Measurements from ENCODE around the gene NTHL1.
"Not testable (repeated sequence)": the region's sequence is repeated elsewhere in the genome, so short reads cannot be mapped to it uniquely, and the experiment has no call there.

NTHL1 gene

DNA sequence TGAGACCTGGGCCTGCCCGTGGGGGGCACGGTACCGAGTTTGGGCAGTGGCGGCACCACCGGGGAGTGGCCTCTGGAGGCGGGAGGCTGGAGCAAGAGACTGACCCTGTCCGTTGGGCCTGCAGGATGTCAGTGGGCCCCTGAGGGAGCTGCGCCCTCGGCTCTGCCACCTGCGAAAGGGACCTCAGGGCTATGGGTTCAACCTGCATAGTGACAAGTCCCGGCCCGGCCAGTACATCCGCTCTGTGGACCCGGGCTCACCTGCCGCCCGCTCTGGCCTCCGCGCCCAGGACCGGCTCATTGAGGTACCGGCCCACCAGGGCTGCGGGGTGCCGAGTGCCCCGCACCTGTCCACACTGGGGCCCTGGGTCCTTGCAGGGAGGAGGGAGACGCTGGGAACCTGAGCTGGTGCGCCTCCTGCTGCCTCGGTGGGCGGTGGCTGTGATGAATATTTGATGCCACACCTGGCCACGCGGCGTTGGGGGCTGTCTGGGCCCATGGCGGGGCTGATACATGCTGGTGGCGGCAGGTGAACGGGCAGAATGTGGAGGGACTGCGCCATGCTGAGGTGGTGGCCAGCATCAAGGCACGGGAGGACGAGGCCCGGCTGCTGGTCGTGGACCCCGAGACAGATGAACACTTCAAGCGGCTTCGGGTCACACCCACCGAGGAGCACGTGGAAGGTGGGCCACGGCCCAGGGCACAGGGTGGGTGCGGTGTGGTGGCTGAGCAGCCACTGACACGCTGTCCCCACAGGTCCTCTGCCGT is 11.3 kb downstream of the NTHL1 start:
- CTCF ChIA-PET = no interaction called here
- H3K9me3 Mint-ChIP-seq = no peaks in the 10 kb centered on the region
- DNase-seq = no peak
- H3K27me3 Mint-ChIP-seq = peaks cover 14% of the 10 kb centered on the region
- H3K27ac Mint-ChIP-seq = no peak overlapping the region
- H3K4me3 Mint-ChIP-seq = no peak overlapping the region
- no peaks in the 10 kb centered on the region for H3K4me1 Mint-ChIP-seq
- H3K36me3 Mint-ChIP-seq = no peaks in the 10 kb centered on the region

DNA sequence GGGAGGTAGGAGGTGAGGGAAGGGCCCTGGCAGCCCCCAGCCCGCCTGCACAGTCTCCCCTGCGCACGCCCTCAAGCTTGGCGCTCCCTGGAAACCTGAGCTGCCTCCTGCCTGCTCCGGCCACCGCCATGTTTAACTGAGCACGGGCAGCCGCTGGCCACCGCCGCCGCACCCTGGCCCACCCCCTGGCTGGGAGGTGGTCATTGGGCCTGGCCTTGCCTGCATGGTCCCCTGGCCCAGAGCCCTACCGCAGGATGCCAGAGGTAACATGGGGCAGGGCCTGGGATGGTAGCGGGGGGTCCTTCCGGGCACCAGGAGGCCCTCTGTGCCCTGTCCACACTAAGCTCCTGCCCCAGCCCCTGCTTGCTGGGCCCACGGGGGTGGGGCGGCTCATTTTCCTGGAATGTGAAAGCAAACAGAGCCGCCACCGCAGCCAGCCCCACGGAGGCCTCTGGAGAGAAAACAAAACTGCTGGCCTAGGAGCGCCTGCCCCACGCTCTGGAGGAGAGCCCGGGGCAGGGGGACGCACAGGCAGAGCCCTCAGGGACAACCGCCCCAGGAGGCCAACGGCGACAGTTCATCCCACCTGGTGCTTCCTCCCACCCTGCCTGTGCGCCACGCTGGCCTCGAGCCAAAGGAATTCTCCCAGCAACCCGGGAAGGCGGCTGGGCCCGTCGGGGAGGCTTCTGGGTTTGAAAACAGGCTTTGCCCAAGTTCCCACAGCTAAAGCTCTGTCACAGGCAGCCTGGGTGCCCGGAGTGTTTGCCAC is 12.0 kb downstream of the NTHL1 start:
- Mint-ChIP-seq H3K9me3 (no peaks in the 10 kb centered on the region), H3K4me3 (no peak overlapping the region), H3K4me1 (no peaks in the 10 kb centered on the region)

DNA sequence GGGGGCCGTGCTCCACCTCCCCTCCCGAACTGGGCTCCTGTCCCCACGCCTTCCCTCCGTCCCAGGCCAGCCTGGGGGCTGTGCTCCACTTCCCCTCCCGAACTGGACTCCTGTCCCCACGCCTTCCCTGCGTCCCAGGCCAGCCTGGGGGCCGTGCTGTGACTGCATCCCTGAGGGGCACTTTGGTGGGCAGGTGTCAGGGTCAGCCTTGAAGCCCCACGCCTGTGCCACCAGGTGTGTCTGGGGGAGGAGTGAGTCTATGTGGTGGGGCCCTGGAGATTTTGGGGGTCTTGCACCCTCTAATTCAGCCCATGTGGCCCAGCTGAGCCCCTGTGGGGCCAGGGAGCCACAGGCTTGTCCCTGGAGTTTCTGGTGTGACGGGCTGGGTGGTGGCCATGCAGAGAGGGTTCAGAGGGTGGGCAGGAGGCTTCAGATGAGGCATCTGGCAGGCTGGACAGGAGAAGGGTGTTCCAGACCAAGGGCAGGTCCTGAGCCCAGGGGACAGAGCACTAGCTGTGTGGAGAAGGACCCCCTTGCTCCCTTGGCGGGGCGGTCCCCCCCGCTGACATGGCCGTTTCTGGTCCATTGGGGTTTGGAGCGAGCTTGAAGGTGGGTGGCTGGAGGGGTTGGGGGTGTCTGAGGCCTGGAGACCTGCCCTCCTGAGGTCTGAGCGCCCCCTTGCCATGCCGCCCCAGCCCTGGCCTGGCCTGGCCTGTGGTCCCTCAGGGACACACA is 12.8 kb downstream of the NTHL1 start:
- DNase-seq = no peak
- H3K36me3 Mint-ChIP-seq = no peaks in the 10 kb centered on the region
- CTCF ChIA-PET = no interaction called here
- no peak overlapping the region for H3K27ac Mint-ChIP-seq
- H3K4me1 Mint-ChIP-seq = no peaks in the 10 kb centered on the region
- no peaks in the 10 kb centered on the region for H3K9me3 Mint-ChIP-seq
- H3K27me3 Mint-ChIP-seq = peaks cover 23% of the 10 kb centered on the region
- no peak overlapping the region for H3K4me3 Mint-ChIP-seq

More for the DNA sequence above, 12.0 kb downstream of the NTHL1 start:
- CTCF ChIA-PET = no interaction called here
- no peak overlapping the region for H3K27ac Mint-ChIP-seq
- peaks cover 18% of the 10 kb centered on the region for H3K27me3 Mint-ChIP-seq
- DNase-seq = no peak
- H3K36me3 Mint-ChIP-seq = no peaks in the 10 kb centered on the region

DNA sequence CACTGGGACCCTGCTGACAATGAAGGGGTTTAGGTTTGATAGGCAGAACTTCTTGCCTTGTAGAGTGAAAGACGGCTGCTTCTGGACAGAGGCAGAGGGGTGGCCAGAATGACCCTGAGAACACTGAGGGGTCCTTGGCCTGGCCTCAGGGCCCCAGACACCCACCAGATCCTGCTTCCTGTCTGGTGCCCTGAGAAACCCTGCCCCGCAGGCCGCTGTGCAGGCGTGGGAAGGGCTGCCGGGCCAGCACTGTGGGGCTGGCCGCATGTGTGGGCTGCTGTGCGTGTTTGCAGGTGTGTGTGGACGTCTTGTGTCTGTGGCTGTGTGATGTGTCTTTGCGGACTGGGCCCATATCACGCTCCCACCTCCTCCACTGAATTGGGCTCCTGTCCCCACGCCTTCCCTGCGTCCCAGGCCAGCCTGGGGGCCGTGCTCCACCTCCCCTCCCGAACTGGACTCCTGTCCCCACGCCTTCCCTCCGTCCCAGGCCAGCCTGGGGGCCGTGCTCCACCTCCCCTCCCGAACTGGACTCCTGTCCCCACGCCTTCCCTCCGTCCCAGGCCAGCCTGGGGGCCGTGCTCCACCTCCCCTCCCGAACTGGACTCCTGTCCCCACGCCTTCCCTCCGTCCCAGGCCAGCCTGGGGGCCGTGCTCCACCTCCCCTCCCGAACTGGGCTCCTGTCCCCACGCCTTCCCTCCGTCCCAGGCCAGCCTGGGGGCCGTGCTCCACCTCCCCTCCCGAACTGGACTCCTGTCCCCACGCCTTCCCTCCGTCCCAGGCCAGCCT is 13.5 kb downstream of the NTHL1 start:
- CTCF ChIA-PET, DNase-seq, H3K9me3 Mint-ChIP-seq, H3K36me3 Mint-ChIP-seq, H3K27ac Mint-ChIP-seq, H3K4me3 Mint-ChIP-seq, H3K4me1 Mint-ChIP-seq: not testable (repeated sequence)
- H3K27me3 Mint-ChIP-seq = peaks cover 28% of the 10 kb centered on the region

DNA sequence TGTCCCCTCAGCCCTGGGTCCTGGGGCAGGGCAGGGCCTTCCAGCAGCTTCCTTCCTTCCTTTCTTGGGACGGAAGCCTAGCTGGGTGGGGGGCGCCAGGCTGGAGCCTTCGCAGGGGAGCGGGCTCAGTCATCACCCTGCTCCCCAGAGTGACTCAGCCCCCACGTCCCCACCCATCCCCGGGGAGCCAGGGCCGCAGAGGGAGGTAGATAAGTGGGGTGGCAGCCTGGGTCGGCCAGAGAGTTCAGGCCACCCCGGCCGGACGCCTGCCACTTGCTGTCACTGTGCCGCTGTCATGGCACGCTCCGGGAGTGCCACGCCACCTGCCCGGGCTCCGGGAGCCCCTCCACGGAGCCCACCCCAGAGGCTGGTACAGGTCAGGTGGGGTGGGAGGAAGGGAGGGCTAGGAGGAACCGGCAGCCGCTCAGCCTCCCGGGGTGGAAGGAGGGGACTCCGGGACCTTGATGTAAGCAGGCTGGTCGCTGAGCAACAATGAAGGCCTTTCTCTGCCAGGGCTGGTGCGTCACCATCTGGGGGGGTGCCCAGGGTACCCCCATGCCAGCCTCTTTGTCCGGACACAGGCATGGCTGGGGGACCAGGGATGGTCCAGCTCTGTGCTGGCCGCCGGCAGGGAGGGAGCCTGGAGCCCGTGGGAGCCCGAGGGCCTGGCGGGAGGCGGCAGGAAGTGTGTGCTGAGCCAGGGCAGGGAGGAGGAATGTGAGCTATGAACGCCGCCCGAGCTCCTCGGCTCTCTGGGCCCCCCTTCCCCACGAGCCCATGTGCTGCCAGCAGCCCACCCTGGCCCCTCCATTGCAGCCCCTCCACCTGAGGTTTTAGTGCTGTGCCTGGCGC is 14.4 kb downstream of the NTHL1 start:
- H3K36me3 Mint-ChIP-seq = no peaks in the 10 kb centered on the region
- CTCF ChIA-PET = interaction anchor here (1.1 kb wide), 1 partner anchor 107 kb away, joined by 3 read pairs; no protein-coding TSS in a partner anchor
- H3K4me3 Mint-ChIP-seq = no peak overlapping the region

DNA sequence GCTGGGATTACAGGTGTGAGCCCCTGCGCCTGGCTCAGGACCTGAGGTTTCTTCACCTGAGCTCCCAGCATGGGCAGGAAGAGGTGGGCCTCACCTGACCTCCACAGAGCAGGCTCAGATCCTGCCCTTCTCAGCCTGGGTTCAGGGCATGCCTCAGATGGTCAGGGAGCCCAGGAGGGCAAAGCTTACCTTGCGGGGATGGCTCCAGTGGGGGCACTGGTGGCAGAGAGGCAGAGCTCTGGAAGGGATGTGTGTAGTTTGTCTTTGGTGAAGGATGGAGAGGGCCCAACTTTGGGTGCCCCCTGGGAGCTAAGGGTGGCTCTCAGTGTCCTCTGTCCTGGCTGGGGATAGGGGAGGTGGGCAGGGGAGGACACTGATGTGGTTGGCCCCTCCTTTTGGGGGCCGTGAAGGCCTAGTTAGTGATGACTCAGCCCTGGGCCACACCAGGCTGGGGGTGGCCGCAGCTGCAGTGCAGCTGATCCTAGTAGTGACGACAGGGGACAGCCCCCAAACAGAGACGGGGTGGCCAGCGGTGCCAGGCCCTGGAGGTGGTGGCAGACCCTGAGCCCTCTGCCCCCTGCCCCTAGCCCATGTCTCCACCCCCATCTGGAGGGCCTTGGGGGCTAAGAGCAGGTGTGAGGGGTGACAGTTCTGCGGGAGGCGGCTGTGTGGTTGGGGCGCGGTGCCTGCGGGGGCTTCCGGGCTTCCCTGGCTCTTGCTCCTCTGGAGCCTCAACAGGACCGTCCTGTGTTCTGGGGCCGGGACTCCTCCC is 15.2 kb downstream of the NTHL1 start:
- Mint-ChIP-seq H3K27me3 (peaks cover 44% of the 10 kb centered on the region), H3K9me3 (no peaks in the 10 kb centered on the region), H3K36me3 (no peaks in the 10 kb centered on the region), H3K4me3 (no peak overlapping the region), H3K27ac (no peak overlapping the region), H3K4me1 (peaks cover 2% of the 10 kb centered on the region)
- CTCF ChIA-PET = interaction anchor here (1.1 to 1.4 kb wide), 2 partner anchors 9 to 108 kb away, joined by 3 read pairs; no protein-coding TSS in a partner anchor
- no peak for DNase-seq

More for the DNA sequence above, 14.4 kb downstream of the NTHL1 start:
- H3K27me3 Mint-ChIP-seq = peaks cover 36% of the 10 kb centered on the region
- no peaks in the 10 kb centered on the region for H3K9me3 Mint-ChIP-seq
- no peak for DNase-seq
- no peak overlapping the region for H3K27ac Mint-ChIP-seq
- H3K4me1 Mint-ChIP-seq = no peaks in the 10 kb centered on the region

DNA sequence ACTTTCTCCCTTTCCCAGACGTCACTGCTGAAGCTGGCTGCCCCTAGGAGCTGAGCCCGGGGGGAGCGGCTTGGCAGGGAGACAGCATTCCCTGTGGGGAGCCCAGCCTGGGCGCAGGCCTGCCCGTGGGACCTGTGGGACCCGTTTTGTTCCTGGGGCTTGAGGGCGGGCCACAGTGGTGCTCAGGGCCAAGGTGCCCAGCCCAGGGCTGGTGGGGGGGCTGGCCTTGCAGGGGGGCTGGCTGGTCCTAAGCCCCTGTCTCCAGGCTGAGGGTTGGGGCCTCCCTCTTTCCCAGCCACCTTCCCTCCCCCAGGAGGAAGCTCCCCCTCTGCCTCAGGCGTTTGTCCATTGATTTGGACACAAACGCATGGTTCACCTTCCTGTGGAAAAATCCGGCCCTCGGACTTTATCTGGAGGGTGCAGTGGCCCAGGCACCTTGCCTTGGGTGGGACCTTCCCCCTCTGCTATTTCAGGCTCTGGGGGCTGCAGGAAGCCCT is 16.5 kb downstream of the NTHL1 start:
- CTCF ChIA-PET = no interaction called here
- Mint-ChIP-seq H3K4me3 (no peak overlapping the region), H3K27ac (no peak overlapping the region), H3K27me3 (peaks cover 56% of the 10 kb centered on the region), H3K4me1 (peaks cover 4% of the 10 kb centered on the region), H3K9me3 (no peaks in the 10 kb centered on the region), H3K36me3 (no peaks in the 10 kb centered on the region)
- DNase-seq = no peak

DNA sequence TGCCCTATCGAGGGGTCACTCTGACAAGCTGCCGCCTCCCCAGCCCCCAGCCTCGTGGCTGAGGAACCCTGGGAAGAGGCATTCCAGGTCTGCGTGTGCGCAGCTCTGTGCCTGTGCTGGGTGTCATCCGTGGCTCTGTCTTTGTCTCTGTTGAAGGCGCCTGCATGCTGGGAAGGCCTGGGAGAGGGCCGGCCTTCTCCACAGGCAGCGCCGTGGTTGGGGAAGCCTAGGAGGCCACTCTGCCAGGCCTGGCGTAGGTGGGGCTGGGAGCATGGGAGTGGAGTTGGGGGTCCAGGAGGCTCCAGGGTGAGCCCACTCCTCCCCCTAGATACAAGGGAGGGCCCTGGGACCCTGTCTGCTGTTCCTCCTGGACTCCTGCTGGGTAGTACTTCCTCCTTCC is 17.6 kb downstream of the NTHL1 start:
- CTCF ChIA-PET = no interaction called here
- Mint-ChIP-seq H3K4me1 (peaks cover 9% of the 10 kb centered on the region), H3K9me3 (no peaks in the 10 kb centered on the region), H3K27ac (no peak overlapping the region), H3K27me3 (peaks cover 67% of the 10 kb centered on the region), H3K4me3 (no peak overlapping the region), H3K36me3 (no peaks in the 10 kb centered on the region)
- DNase-seq = no peak

DNA sequence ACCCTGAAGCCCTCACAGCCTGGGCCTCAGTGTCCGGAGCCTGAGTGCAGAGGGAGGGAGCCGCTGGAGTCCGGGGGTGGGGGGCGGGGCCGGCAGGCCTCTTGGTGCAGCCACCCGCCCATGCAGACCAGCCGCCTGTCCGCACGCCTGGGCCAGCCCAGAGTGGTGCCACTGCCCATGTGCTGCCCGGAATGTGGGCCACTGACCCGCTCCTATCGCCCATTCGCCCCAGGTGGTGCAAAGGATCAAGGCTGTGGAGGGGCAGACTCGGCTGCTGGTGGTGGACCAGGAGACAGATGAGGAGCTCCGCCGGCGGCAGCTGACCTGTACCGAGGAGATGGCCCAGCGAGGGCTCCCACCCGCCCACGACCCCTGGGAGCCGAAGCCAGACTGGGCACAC is 18.3 kb downstream of the NTHL1 start:
- H3K9me3 Mint-ChIP-seq = no peaks in the 10 kb centered on the region
- H3K36me3 Mint-ChIP-seq = no peaks in the 10 kb centered on the region
- no peak overlapping the region for H3K27ac Mint-ChIP-seq
- peaks cover 10% of the 10 kb centered on the region for H3K4me1 Mint-ChIP-seq
- H3K27me3 Mint-ChIP-seq = peaks cover 66% of the 10 kb centered on the region
- no peak overlapping the region for H3K4me3 Mint-ChIP-seq
- DNase-seq = no peak
- CTCF ChIA-PET = interaction anchor here (1.5 kb wide), 1 partner anchor 111 kb away, joined by 4 read pairs; no protein-coding TSS in a partner anchor

DNA sequence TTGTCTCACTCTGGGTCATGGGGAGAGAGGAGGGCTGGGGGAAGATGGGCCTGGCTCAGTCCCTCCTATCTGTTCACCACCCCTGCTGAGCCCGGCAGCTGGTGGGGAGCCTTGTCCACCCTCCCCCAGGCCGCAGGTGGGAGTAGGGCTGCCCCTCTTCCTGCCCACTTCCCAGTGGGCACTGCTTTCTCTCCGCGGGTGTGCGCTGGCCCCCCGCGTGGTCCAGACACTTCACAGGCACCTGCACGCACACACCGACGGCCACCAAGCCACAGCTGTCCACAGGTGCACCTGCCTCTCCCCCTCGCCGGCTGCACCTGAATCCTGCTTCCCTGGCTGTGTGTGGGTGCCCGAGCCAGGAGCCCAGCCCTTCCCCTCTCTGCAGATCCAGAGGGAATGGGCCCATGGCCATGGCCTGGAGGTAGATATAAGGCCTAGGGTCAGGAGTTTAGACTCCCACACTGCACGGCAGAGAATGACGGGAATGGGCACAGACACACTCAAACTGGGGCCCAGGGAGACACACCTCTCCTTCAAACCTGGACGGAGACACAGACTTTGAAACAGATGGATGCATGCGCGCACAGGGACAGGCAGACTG is 18.9 kb downstream of the NTHL1 start:
- CTCF ChIA-PET = interaction anchor here (1.5 kb wide), 1 partner anchor 112 kb away, joined by 4 read pairs; no protein-coding TSS in a partner anchor
- H3K4me3 Mint-ChIP-seq = no peak overlapping the region

DNA sequence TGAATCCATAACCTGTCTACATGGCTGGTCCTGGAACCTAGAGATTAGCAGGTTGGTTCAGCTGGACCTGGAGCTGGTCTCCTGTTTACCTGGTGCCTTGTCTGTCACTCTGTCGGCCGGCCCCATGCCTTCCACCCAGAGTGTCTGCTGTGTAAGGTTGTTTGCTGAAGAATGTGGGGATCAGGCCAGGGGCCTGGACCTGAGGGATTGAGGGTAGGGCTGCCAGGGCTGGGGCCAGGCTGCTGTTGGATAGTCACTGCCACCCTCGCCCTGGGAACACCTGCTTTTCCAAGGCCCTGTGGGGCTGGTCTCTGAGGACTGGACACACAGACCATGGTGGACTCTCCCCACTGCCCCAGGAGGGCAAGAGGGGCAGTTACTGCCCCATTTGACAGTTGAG is 19.5 kb downstream of the NTHL1 start:
- H3K9me3 Mint-ChIP-seq = no peaks in the 10 kb centered on the region
- DNase-seq = no peak
- H3K36me3 Mint-ChIP-seq = no peaks in the 10 kb centered on the region
- H3K27ac Mint-ChIP-seq = no peak overlapping the region
- no peak overlapping the region for H3K4me3 Mint-ChIP-seq
- CTCF ChIA-PET = interaction anchor here (1.2 to 1.5 kb wide), 2 partner anchors 113 to 119 kb away, joined by 3 to 4 read pairs; no protein-coding TSS in a partner anchor
- peaks cover 70% of the 10 kb centered on the region for H3K27me3 Mint-ChIP-seq
- peaks cover 19% of the 10 kb centered on the region for H3K4me1 Mint-ChIP-seq

More for the DNA sequence above, 18.9 kb downstream of the NTHL1 start:
- H3K9me3 Mint-ChIP-seq = no peaks in the 10 kb centered on the region
- no peak for DNase-seq
- no peaks in the 10 kb centered on the region for H3K36me3 Mint-ChIP-seq
- peaks cover 66% of the 10 kb centered on the region for H3K27me3 Mint-ChIP-seq
- H3K27ac Mint-ChIP-seq = no peak overlapping the region
- H3K4me1 Mint-ChIP-seq = peaks cover 16% of the 10 kb centered on the region

Data from activated naive CD4-positive, alpha-beta T cell treated with anti-CD3 and anti-CD28 coated beads, Interleukin-2, amount 10 ng/mL, durations not matched to agents 7 days and 5 days (primary cell).